Effector memory CD4-positive, alpha-beta T cell (primary cell): Measurements from ENCODE around the gene GOLGA8T.
"Not testable (repeated sequence)": the region's sequence is repeated elsewhere in the genome, so short reads cannot be mapped to it uniquely, and the experiment has no call there.

Experiments
- DNase-seq, 3 donors: peaks; one replicate each; pipeline ENCODE4 v3.0.0-alpha.2; 2020
- H3K27ac ChIP-seq: 2 replicates; pipeline ENCODE4 v1.7.0; 2013; ENCODE audit warnings: mild to moderate bottlenecking, low read length, moderate library complexity; ENCODE audit not compliant: insufficient read depth, poor library complexity, severe bottlenecking
- H3K27me3 ChIP-seq: replicated peaks from 2 replicates; pipeline ENCODE4 v1.7.0; 2013; ENCODE audit warnings: mild to moderate bottlenecking, low read length; ENCODE audit not compliant: insufficient read depth, control insufficient read depth, poor library complexity, severe bottlenecking
- H3K36me3 ChIP-seq: 2 replicates; pipeline ENCODE4 v1.7.0; 2013; ENCODE audit warnings: mild to moderate bottlenecking, low read length, moderate library complexity; ENCODE audit not compliant: control insufficient read depth, insufficient read depth
- H3K4me1 ChIP-seq: 2 replicates; pipeline ENCODE4 v1.7.0; 2013; ENCODE audit warnings: low read length, mild to moderate bottlenecking; ENCODE audit not compliant: control insufficient read depth, insufficient read depth, poor library complexity, severe bottlenecking
- H3K4me3 ChIP-seq: 2 replicates; pipeline ENCODE4 v1.7.0; 2013; ENCODE audit warnings: low read length, low read depth, mild to moderate bottlenecking; ENCODE audit not compliant: insufficient read depth, poor library complexity, severe bottlenecking
- H3K9me3 ChIP-seq: 2 replicates; pipeline ENCODE4 v1.7.0; 2013; ENCODE audit warnings: mild to moderate bottlenecking, low read length, moderate library complexity; ENCODE audit not compliant: control insufficient read depth
- total RNA-seq, 3 donors: gene quantifications; one replicate each; lab custom pipeline; 2026; lab: John Stamatoyannopoulos, UW

Gene GOLGA8T, protein sequence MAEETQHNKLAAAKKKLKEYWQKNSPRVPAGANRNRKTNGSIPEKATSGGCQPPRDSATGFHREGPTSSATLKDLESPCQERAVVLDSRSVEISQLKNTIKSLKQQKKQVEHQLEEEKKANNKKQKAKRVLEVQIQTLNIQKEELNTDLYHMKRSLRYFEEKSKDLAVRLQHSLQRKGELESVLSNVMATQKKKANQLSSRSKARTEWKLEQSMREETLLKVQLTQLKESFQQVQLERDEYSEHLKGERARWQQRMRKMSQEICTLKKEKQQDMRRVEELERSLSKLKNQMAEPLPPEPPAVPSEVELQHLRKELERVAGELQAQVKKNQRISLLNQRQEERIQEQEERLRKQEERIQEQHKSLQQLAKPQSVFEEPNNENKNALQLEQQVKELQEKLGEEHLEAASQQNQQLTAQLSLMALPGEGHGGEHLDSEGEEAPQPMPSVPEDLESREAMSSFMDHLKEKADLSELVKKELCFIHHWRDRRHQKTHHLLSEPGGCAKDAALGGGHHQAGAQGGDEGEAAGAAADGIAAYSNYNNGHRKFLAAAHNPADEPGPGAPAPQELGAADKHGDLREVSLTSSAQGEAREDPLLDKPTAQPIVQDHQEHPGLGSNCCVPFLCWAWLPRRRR
- total RNA-seq: 0 to 0.26 (median 0) reads per million in 3 donors

GRCh38 chr15:30134751-30135150 lies at the start of gene GOLGA8T:
GOLGA8T (plus strand) TSS chr15:30135051; CDS start chr15:30135149, 98 bp downstream.
- not testable (repeated sequence) for H3K9me3 ChIP-seq, DNase-seq, H3K27me3 ChIP-seq, H3K36me3 ChIP-seq, H3K27ac ChIP-seq, H3K4me1 ChIP-seq, H3K4me3 ChIP-seq

- H3K27me3 ChIP-seq, H3K4me1 ChIP-seq, H3K27ac ChIP-seq, H3K9me3 ChIP-seq, H3K36me3 ChIP-seq, DNase-seq, H3K4me3 ChIP-seq: not testable (repeated sequence)
Observed at GRCh38 chr15:30097827-30098226, 37.0 kb upstream of the GOLGA8T start.

- H3K36me3 ChIP-seq, H3K4me1 ChIP-seq, H3K9me3 ChIP-seq: not testable (repeated sequence)
Observed at GRCh38 chr15:30102890-30103289, 32.0 kb upstream of the GOLGA8T start.

GRCh38 chr15:30103941-30104507 lies 30.8 kb upstream of the GOLGA8T start:
- H3K4me1 ChIP-seq, DNase-seq, H3K27ac ChIP-seq, H3K36me3 ChIP-seq, H3K9me3 ChIP-seq, H3K4me3 ChIP-seq, H3K27me3 ChIP-seq: not testable (repeated sequence)

More at GRCh38 chr15:30102890-30103289, 32.0 kb upstream of the GOLGA8T start:
- not testable (repeated sequence) for H3K4me3 ChIP-seq, H3K27me3 ChIP-seq, H3K27ac ChIP-seq, DNase-seq

DNA sequence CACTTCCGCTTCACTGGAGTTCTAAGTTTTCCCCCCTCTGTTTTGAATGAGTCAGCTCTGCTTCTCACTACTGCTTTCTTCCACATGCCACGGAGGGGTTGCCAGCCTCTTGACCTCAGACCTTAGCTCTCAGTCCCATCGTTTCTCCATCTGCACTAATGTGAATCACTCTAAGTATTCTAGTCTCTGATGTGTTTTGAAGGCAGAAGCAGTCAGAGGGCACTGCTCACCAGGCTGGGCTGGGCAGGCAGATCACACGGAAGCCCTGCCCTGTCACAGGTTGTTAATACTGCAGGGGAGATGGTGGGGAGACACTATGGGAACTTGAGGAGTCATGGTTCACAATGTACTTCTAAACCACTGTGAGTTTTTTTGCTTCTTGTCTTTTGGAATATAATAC lies 24.3 kb upstream of the GOLGA8T start:
- not testable (repeated sequence) for H3K9me3 ChIP-seq, H3K27ac ChIP-seq, DNase-seq, H3K27me3 ChIP-seq, H3K36me3 ChIP-seq, H3K4me3 ChIP-seq, H3K4me1 ChIP-seq

DNA sequence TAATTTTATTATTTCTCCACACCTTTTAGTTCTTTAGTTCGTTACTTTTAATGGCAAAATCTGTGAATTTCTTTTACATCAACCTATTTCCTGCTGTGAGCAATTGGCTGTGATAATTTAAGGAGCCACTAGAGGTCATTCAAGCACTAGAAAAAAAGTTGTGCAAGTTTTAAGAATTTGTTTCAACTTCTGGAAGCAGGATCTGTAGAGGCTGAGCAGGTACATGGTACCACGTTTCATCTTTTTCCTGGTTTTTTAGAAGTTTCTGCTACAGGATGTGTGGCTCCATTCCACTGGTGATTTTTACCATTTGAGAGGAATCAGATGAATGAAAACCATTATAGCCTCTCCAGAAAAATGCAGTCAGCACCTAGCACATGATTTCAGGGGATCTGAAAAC lies 4.8 kb upstream of the GOLGA8T start:
- not testable (repeated sequence) for H3K9me3 ChIP-seq, H3K27me3 ChIP-seq, H3K36me3 ChIP-seq, H3K4me3 ChIP-seq, H3K4me1 ChIP-seq, H3K27ac ChIP-seq, DNase-seq

DNA sequence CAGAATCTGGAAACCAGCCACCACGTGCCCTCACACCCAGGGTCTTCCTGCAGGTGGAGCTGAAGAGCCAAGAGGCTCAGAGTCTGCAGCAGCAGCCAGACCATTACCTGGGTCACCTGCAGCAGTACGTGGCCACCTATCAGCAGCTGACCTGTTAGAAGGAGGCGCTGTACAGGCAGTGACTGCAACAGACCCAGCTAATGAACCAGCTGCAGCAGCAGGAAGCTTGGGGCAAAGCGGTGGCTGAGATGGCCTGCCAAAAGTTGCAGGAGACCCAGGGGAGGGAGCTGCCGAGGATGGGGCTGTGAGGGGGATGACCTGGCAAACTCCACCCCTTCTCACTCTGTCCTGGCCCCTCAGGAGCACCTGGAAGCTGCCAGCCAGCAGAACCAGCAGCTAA lies 8.4 kb downstream of the GOLGA8T start:
- H3K36me3 ChIP-seq, H3K27ac ChIP-seq, H3K4me3 ChIP-seq, H3K27me3 ChIP-seq, DNase-seq, H3K4me1 ChIP-seq, H3K9me3 ChIP-seq: not testable (repeated sequence)

DNA sequence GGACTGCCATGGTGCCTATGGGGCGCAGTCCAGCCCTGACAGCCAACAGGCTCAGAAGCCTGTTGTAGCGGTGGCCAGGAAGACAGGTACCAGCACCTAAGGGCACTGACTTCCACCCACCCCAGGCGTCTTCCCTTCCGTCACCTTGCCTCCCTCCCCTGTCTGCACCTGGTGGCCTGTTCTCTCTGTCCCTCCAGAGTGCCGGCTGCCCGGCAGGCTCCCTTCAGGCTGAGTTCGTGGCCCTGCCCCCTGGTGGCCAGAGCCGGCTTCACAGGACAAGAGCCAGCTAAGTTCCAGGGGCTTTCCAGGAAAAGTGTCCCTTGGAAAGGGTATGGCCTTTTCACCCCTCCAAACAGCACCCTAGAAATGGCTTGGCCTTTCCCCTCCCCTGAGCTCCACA lies 15.0 kb downstream of the GOLGA8T start:
- H3K9me3 ChIP-seq, H3K4me3 ChIP-seq, DNase-seq, H3K36me3 ChIP-seq, H3K27ac ChIP-seq, H3K4me1 ChIP-seq, H3K27me3 ChIP-seq: not testable (repeated sequence)

DNA sequence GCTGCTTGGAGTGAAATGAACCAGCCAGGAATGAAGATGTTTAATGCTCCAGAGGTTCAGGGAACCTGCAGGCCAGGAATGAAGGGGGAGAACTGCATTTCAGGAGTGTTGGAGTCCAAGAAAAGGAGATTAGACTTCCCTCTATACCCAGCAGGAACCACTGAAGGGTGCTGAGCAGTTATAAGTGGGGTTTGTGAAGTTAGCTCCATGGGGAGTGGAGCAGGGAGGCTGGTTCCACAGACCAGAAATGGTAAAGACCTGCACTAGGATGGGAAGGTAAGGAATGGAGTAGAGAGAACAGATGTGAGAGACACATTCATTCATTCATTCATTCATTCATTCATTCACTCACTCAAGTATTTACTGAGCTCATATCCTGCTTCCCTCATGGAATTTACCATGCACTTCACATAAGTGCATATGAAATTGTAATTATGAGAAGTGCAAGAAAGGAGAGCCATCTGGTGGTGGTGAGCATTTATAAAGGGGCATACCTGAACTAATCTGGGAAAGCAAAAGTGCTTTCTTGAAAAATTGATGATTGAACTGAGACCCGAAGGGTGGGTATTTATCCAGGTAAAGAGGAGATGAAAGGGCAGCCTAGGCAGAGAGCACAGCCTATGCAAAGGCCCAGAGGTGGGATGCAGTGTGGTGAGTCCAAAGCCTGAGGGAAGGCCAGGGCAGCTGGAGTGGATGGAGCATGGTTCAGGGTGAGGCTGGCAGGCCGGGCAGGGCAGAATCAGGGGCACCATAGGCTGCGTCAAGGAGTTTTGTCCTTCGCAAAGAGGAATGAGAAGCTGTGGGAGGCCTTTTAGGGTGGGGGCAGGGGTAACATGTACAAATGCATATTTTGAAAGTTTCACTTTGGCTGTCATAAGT lies 27.9 kb downstream of the GOLGA8T start:
- H3K27ac ChIP-seq, H3K9me3 ChIP-seq, DNase-seq, H3K27me3 ChIP-seq, H3K4me1 ChIP-seq, H3K36me3 ChIP-seq, H3K4me3 ChIP-seq: not testable (repeated sequence)
